Left lobe of liver (tissue), 2 donors: ENCODE results near the gene NDUFAF3. TPM values are rescaled to one million over a fixed set of nuclear protein-coding genes. Genes with fewer than 3 reads are reported as not detected.
A peak's percentile ranks its signal among the peaks of the same experiment; 100 is the strongest.

ENCODE experiments used
- ATAC-seq: fragments of 200-7000 bp; cut with Tn5 transposase; one replicate; pipeline ENCODE4 v1.9.1; 2020; ENCODE audit warnings: mild to moderate bottlenecking, moderate library complexity
- DNase-seq: peaks from one replicate; pipeline ENCODE4 v3.0.0-alpha.2; 2020; ENCODE audit warnings: low spot score
- total RNA-seq: library from RNA; stranded (reverse); gene quantifications from one replicate; pipeline ENCODE4 v1.2.1, GENCODE V29; 2021
- donor health status: DM: no; HTN: no; CAD: no; lungs with moderate emphysema.
- donor health status: DM: no; HTN: yes; CAD: no.

The NDUFAF3 gene, protein sequence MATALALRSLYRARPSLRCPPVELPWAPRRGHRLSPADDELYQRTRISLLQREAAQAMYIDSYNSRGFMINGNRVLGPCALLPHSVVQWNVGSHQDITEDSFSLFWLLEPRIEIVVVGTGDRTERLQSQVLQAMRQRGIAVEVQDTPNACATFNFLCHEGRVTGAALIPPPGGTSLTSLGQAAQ
- 44.2 TPM for total RNA-seq

DNA sequence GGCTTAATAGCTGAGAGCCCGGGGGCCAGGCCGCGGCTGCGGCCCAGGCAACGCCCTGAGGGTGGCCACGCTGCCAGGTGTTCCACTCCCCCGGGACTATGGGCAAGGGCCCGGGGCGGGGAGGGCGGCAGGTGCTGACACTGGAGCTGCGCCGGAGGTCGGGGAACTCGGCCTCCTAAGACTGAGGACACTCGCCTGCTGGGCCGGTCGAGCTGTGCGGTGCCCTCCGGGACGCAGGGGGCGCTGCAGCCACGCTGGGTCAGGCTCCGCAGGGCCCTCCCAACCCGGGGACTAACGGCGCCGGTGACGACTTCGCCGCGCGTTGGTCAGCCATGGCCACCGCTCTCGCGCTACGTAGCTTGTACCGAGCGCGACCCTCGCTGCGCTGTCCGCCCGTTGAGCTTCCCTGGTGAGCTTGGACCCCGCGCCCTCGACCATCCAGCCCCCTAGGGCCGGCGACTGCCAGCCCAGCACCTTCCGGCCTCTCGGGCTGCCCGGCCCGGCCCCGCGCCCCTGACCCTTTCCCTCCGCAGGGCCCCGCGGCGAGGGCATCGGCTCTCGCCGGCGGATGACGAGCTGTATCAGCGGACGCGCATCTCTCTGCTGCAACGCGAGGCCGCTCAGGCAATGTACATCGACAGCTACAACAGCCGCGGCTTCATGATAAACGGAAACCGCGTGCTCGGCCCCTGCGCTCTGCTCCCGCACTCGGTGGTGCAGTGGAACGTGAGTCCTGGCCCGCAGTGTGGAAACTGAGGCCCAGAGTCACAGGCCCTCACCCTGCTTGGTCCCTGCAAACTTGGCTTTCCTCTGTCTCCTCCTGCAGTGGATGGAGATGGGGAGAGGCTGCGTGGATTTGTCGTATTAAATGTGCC, at the start of gene NDUFAF3:
NDUFAF3 (plus strand) TSS at position 309 of the 875 bp plus-strand sequence; CDS start at position 333, 24 bp downstream.
- ATAC-seq: peak; percentile 79
- peak; percentile 94 for DNase-seq

DNA sequence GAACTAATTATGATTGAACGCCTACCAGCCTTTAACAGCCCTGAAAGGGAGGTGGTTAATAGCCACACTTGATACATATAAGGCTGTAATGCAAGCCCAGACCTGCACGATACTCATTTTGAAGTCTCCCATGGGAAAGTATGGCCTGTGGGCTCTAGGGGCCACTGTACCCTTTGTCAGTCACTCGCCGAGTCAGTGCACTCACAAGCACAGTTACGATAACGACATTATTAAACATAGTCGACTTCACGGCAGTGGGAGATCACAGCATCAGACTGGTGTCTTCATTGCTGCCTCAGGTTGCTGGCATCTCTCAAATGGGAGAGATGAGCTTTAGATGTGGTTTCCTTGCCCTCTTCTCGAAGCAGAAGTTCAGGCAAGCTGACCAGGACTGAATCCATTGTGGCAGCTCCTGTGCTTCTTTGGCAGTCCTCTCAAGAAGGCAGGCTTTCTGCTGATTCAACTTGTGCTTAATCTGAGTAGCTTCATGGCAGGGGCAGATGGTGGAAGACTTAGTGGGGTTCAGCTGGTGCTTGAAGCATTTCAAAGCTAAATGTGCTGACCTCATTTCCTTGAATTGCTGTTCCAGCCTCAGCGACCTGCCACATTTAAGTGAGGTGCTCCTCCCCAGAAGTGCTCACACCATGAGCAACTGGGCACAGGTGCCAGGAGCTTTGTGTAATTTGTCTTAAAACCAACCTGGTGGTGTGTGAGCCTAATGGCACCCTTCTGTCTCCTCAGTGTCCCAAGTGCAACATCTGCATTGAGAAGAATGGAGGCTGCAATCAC, 47.7 kb upstream of the NDUFAF3 start:
- no peak for DNase-seq
- no peak for ATAC-seq

DNA sequence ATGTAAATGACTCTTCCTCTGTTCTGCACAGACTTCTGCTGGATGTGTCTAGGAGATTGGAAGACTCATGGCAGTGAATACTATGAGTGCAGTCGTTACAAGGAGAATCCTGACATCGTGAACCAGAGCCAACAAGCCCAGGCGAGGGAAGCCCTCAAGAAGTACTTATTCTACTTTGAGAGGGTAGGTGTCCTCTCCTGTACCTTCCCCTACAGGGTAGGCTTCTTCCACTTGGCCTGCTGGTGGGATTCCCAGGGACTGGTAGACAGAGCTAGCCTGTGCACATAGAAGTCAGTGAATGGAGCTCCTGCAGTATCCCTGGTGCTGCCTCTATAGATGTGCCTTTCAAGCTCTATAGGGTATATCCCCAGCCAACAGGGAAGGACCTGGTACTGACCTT, 42.5 kb upstream of the NDUFAF3 start:
- DNase-seq: no peak
- ATAC-seq: no peak

DNA sequence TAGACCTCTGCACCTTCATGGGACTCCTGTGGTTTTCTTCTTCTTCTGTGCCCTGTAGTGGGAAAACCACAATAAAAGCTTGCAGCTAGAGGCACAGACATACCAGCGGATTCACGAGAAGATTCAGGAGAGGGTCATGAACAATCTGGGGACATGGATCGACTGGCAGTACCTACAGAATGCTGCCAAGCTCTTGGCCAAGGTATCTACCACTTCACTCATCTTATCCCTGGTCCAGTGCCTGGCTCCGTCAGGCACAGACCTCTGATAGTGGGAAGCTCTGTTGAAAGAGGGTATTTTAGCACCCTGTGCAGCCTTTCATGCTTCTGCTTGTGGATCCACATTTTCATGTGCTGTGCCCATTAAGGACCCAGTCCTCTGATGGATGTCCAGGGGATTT, 41.6 kb upstream of the NDUFAF3 start:
- no peak for DNase-seq
- ATAC-seq: no peak

DNA sequence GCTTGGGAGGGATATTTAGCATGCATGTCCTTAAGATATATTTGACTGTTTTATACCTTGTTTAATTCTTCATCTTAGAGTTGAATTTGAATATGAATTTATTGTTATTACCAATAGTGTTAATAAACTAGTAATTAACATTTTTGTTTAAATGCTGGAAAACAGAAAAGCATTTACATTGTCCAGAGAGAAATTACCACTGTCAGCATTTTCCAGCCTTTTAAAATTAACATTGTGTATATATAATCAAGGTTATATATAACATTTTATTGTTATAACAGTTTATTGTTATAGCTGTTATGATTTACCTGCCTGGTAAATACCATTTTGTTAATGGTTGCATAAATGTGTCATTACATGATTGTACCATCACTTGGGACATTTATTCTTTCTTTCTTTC, 39.9 kb upstream of the NDUFAF3 start:
- ATAC-seq: no peak

DNA sequence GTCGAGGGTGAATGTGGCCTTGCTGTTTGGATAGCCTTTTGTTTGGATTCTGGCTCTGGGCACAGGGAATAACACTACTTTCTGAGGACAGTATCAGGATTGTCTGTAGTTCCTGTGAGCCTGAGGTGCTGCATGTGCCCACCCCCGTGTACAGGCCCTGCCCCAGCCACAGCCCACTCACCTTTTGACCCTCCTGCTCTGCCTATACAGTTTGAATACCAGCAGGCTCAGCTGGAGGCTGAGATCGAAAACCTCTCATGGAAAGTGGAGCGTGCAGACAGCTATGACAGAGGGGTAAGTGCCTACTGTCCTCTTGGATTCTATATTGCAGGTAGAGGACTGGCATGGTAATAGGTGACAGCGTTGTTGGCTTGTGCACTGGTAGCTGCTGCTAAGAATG, 39.2 kb upstream of the NDUFAF3 start:
- no peak for DNase-seq
- ATAC-seq: no peak

More for the DNA sequence above, 39.9 kb upstream of the NDUFAF3 start:
- DNase-seq: no peak

DNA sequence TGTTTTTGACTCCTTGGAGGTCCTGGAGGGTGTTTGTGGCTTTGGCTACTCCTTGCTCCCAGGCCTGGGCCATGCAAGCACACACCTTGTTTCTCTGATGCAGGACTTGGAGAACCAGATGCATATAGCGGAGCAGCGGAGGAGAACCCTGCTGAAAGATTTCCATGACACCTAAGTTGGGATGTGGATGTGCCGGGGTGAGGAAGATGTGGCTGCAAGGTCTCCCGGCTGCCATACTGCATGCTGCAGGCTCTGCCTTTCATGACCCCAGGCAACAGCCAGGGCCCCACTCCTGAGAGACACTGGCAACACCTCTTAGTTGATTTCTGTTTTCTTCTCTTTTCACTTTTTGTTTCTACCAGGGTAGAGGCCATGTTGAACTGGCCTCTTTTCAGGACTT, 38.8 kb upstream of the NDUFAF3 start:
- no peak for DNase-seq
- ATAC-seq: no peak

DNA sequence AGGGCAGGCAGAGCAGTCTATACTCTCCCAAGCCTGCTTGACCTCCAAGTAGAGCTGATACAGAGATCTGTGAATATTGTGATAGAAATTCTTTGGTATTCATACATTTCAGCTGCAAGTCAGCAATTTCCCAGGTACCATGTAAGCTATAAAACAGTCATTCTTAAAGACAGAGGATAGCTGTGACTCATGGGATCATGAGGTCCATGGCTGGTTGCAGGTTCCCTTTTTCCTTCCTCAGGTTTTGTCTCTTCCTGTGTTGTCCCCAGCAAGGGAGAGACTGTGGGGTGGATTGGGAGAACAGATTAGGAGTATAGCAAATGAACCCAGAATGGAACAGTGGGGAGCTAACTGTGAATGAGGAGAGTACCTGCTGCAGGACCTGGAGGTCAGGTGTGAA, 37.3 kb upstream of the NDUFAF3 start:
- DNase-seq (no peak), ATAC-seq (no peak)

DNA sequence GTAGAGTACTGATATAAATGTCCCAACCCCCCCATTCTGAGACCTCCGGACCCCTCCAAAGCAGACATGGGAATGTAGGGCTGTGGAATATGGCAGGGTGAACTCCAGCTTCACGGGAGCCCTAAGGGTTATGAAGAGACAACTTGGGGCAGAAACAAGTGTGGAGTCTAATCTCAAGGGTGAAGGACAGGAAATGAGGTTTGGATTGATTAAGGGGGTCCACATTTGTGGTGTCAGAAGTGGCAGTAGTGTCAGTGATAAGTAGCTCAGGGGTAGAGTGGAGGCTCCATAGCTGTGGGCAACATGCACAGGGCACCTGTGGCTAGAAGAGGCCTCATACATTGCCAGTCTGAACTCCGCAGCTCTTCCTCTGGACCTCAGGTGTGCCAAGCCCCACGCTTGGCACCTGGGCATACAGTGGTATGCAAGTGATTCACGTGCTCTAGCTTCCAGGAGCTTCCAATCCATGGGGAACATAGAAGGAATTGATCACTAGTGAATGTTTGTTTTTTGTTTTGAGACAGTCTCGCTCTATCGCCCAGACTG, 36.0 kb upstream of the NDUFAF3 start:
- DNase-seq (no peak), ATAC-seq (no peak)

DNA sequence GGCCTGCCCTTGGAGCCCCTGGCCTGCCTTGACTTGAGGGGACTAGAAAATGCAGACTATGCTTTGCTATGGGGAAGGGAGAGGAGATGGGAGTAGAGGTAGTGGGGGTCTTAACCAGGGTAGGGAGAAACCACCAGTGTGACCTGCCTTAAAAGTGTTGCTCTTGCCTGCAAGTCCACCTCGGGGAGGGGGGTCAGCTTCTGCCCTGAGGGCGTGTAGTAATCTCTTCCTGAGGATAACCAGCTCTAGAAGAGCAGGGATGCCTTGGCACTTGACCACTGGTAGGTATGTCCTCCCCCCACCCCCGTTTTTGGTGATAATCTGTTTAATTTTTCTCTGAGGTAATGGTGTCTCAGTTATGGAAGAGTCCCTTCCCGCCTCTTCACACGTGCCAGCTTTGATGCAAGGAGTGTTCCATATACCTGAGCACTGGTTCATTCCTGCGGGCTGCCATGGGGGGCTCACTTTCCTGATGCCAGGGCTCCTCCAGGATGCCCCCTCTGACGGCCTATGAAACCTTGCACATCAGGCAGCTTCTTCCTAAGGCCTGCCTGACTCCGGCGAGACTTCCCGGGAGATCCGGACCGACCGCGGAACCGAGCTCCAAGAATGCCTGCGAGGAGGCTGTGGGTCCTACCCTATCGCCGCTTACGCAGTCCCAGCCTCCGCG, 32.7 kb upstream of the NDUFAF3 start:
- ATAC-seq (no peak), DNase-seq (no peak)

DNA sequence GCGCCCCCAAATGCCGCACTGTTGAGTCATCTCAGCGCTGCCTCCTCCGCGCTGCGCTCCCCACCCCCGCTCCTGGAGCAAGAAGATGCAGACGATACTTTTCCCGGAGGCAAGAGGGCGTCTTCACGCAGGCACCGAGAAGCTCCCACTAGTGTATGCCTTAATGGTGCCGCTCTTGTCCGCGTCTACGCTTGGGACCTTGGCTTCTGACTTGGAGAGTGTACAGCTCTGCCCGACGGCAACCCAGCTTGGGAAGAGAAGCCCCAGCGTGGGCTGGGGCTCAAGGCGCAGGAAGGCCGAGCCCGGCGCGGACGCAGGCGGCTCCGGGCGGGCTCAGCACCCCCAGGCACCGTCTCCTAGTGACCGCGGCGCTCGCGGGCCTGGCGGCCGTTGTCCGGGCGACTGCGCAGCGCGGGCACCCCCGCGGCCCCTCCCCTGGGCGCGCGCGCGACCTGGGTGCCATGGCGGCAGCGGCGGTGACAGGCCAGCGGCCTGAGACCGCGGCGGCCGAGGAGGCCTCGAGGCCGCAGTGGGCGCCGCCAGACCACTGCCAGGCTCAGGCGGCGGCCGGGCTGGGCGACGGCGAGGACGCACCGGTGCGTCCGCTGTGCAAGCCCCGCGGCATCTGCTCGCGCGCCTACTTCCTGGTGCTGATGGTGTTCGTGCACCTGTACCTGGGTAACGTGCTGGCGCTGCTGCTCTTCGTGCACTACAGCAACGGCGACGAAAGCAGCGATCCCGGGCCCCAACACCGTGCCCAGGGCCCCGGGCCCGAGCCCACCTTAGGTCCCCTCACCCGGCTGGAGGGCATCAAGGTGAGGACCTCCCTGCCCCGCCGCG, 31.9 kb upstream of the NDUFAF3 start, which contains the start of gene P4HTM:
P4HTM (plus strand) TSS at position 446 of the 840 bp plus-strand sequence; CDS start at position 462, 16 bp downstream.
- DNase-seq (peak; percentile 70), ATAC-seq (peak; percentile 89)

DNA sequence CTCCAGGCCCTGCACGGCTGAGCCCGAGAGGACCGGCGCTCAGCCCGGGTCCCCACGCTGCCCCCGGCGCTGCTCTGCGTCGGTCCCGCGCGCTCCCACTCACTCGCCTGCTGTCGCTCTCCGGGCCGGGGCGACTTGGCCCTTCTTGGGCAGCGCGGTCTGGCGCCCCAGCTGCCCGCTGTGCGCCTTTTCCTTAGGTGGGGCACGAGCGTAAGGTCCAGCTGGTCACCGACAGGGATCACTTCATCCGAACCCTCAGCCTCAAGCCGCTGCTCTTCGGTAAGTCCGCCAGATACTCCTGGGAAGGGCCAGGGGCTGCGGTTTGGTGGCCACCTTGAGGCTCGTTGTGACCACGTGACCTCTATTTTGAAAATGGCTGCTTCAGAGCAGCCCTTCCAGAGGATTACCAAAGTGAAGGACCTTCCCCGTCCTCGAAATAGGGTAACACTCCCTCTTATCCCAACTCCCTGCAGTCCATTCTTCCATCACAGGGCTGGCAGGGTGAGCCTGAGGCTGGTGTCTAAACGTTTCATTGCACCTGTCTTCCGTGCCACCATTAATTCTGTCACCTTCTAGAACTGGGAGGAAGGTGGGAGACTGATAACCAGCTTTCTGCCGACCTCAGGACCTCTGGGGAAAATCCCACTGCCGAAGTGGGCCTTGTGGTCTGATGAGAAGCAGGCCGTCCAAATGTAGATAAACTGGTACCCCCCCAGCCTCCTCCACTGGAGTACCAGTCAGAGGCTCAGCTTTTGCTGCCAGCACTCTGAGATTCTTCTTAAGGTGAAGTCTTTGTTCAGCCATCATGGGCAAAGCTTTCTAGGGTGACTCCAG, 31.1 kb upstream of the NDUFAF3 start:
- ATAC-seq (peak; percentile 5), DNase-seq (peak; percentile 48)

DNA sequence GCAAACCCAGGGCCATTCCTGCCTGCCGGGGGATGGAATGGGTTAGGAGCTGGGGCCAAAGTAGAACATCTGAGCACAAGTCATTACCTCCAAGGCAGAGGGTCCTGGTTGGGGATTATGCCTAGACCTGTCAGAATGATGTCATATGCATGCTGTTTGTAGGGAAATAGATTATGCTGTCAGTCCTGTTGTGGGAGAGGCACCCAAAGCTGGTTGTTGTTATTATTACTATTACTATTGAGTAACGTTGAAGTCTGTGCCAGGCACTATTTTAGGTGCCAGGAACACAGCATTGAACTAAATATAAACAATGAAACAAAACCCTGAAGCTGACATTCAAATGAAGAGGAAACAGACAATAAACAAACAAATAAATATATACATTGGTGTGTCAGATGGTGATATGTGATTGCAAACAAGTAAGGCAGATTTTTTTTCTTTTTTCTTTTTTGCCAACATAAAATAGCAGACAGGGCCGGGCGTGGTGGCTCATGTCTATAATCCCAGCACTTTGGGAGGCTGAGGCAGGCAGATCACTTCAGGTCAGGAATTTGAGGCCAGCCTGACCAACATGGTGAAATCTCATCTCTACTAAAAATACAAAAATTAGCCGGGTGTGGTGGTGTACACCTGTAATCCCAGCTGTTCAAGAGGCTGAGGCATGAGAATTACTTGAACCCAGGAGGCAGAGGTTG, 29.9 kb upstream of the NDUFAF3 start:
- no peak for DNase-seq
- no peak for ATAC-seq

DNA sequence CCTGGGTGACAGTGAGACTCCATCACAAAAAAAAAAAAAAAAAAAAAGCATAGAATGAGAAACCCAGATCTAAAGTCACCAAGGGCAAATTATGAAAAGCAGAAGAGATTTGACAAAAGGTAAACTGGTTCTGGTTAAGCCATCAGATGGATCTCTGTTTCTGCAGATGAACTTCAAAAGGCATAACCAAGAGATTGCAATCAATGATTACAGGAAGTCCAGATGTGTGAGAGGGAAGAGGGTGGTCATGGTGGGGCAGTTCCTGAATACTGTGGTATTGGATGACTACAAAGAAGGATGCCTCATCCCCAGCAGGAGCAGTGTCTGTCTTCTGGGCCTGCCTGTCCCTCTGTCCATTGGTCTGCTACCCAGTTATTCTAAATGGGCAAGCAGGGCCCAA, 28.1 kb upstream of the NDUFAF3 start:
- DNase-seq (no peak), ATAC-seq (no peak)

DNA sequence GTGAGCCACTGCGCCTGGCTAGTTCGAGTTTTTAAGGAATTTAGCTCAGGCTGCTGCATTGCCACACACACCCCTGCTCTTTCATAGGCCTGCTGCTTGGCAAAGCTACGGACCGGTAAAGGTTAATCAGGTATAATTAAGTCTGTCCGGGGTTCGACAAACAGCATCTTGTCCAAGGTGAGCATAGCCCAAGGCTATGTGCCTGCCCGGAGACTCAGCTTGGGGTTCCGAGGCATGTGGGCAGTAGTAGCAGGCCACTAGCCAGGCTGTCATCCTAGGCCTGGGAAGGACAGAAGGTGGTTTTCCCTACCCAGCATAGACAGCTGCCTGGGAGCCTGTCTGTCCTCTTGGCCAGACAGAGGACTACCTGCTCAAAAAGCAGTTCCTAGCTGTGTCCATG, 25.3 kb upstream of the NDUFAF3 start:
- ATAC-seq (no peak), DNase-seq (no peak)

DNA sequence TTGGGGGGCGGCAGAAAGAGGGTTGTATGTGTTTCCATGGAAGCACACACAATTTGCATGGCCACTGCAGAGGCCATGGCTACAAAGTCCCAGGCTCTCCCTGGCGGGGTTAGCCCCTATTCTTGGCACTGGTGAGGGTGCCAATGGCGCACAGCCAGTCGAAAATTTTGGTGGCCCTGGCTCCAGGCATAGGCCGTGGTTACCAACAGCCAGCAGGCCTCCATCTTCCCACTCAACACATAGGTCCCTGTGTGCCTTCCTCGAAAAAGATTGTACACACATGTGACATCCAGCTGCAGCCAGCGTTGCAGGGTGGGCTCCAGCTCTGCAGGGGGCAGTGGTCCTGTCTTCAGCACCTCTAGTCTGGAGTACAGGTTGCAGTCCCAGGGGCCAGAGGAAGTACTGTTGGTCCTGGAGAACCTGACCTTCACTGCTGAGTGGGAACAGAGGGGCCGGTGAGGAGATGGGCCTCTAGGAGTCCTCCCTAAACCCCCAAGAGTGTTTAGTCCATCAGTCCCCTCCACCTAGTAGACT, 24.8 kb upstream of the NDUFAF3 start:
- no peak for DNase-seq
- ATAC-seq: no peak

DNA sequence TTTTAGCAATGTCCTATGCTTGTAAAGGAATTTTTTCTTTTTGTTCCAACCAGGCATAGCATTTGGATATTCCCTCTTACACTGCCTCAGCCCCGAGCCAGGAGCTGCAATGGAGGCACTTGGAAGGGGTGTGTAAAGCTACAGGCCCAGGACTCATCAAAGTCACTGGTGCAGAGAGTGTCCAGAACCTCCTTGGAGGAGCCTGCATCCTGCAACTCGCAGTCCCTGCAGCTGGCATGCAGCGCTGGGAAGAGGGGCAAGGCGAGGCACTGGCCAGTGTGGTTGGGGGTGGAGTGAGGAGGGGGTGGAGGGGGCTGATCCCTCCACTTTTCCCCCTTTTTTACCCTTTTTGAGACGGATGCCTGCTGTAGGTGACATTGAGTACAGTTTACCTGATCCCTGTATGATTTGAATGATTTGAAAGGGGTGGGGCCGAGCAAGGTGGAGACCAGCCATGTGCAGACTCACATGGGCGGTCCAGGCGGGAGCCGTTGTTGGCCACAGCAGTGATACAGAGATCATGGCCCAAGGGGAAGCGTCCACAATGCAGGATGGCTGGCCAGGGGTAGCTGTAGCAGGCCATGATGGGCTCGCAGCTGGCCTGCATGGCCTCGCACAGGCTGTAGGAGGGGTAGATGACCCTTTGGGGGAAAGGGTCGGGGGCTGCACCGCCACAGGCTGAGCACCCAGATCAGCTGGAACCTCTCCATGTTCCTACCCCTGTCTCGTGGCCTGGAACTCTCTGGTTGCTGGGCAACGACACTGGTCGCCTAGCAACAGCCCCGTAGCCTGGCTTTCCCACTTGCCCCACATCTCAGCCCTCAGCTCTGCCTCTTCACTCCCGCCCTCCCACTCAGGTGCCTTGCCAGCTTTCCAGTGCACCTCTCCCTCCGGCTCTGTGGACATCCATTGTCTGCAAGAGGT, 23.9 kb upstream of the NDUFAF3 start:
- DNase-seq (no peak), ATAC-seq (no peak)
